ENCODE results near the gene PRR16.
"Not testable (repeated sequence)": the region's sequence is repeated elsewhere in the genome, so short reads cannot be mapped to it uniquely, and the experiment has no call there.

The PRR16 gene

DNA sequence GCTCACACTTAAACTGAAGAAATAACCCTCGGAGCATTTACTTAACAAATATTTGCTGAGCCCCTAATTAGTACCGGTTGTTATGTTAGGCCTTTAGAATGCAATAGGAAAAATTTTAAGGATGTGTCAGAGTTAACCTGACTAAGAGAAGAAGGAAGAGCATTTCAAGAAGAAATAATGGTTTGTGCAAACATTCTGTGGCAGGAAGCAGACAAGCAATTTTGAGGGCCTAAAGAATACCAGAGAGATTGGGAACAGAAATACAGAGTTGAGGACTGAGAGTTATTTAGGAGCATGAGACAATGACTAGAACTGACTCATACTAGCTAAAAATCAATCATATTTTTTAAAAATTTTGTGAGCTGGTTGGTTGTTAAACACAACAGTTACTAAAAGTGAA, 218.8 kb downstream of the PRR16 start:
- no peak for DNase-seq

DNA sequence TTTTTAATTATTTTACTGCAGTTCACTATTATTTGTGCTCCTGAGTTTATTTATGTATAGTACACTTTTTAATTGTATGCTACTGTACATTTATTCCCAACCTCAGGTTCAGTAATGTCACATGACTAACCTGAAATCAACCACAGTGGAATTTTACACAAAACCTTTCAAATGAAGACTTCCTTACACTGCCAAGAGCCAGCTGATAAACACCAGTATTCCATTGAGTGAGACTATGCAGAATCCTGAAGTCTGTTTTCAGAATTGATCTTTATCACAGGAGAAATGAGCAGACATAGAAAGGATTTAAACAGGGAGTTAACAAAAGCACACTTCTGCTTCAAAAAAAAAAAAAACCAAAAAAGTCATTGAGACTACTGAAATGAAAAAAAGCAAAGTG, 219.5 kb downstream of the PRR16 start:
- DNase-seq = no peak

DNA sequence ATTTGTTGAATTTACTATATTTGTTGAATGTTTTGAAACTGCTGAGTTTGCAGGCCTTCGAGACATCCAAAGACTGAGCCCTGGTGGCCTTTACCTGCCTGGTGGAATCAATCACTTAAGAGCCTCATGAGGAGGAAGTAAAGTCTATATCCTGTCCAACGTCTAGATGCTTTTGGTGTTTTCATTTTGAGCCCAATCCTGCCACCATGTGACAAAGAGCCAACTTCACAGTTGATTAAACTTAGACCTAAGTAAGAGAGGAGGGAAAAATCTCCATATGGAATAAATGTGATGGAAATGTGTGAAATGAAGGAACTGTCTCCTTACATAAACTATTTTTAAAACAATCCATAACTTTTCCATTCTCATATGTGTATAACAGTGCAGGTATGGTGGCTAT, 220.1 kb downstream of the PRR16 start:
- no peak for DNase-seq

DNA sequence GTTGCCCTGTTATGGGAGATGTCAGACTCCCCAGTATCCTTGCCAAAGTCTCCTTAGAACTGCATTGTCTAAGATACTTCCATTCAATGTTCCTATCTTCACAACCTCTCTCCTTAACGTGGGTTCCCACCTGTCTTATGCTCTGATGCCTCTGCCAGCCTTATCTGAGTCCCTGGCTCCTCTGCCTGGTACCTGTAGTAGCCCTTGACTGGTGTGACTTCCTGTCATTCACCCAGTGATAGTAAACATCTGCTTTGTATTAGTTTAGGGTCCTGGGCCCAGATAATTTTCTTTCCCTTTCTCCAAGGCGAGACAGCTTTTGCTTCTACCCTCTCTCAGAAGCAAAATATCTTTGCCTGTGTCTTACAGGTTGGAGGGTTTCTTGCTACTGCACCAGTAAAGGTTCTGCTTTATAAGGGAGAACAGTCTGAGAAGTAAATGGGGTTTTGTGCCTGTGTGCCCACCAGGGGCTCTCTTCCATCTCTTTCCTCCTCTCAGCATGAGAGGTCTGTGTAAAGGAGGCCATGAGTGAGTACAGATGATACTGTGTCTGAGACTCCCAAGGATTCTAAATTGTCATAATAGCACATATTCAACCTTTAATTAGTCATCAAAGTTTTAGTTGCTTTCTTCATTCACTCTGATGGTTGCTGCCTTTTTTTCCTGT, 220.8 kb downstream of the PRR16 start:
- DNase-seq = no peak

DNA sequence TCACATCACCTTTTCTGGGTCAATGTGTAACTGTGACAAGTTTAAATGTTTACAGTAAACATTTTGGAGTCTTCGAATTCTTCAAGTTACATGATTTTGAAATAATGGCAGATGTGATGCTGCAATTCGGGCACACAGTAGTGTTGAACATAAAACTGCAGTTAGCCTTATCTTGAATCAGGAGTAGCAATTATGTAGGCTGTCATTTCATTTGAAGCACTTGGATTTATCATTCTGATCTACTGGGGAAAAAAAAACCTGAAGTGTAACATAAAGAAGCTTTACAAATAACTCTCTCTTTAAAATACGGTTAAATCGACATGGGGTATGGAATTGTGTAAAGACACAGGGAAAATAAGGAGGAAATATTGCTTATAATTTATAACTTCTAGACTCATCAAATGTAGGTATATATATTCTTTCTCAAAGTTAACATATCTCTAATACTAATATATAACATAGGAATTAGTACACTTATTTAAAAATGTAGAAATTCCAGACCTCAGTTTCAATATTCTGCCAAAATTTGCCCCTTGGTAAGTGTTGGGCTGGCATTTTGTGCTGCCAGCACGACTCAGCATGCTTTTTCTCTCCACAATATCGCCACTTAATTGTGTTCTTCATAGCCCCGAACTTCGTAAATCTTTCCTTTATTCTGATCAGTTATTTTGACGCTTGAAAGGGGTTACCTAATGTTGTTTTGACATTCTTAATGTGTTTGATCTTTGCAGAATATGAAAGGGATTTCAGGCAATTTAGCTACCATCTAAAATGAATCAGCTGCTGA, 226.7 kb downstream of the PRR16 start:
- no peak for DNase-seq

DNA sequence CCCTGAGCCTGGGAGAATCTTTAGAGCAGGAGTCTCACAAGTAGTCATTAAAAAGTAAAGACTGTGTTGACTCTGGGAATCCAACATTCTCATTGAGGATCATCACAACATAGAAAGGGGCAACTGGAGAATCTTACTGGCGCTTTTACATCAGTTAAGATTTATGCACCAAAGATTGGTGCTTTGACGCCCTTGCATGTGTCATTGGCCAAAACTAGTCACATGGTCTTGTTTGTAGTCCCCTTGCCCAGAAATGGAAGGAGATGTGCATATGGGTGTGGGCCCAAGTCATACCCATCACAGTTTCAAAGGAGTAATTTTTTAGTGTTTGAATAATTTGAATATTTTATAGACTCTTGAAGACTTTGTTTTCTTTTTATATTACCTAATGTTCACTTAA, 228.2 kb downstream of the PRR16 start:
- DNase-seq = no peak

DNA sequence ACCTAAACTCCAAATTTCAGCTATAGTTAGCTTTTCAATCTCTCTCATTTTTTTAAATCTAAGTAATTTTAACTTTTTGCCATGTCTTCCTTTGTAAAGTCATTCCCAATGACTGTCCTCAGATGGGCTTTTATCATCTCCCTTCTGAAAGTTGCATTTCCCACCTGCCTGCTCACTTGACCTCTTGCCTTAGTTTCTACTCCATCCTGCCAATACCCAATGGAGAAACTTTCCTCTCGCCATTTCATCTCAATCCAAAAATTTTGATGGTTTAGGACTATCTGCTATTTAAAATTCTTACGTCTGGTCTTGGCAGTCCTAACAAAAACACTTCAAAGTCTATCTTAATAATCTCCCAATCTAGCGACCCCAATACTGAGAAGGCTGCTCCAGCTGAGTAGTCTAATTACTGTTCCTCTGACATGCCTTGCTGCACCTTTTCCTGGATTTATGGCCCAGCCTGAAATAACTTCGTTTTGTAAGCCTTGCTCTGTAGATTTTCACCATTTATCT, 231.3 kb downstream of the PRR16 start:
- no peak for DNase-seq

DNA sequence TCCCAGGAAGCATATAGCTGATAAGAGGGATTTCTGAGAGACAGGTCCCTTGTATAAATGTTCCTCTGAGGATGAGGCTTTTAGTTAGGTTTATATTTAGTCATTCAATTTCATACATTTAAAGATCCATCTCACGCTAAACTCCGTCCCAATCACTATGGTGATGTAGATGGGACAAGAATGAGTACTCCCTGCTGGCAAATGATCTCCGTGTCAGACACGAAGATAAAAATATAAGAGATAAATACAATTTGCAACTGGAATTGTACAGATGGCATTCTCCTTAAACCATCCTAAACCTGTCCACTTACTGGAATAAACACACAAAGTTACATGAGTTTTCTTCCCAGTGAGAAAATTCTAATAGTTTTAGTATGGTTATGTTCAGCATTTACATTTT, 233.0 kb downstream of the PRR16 start:
- no peak for DNase-seq

DNA sequence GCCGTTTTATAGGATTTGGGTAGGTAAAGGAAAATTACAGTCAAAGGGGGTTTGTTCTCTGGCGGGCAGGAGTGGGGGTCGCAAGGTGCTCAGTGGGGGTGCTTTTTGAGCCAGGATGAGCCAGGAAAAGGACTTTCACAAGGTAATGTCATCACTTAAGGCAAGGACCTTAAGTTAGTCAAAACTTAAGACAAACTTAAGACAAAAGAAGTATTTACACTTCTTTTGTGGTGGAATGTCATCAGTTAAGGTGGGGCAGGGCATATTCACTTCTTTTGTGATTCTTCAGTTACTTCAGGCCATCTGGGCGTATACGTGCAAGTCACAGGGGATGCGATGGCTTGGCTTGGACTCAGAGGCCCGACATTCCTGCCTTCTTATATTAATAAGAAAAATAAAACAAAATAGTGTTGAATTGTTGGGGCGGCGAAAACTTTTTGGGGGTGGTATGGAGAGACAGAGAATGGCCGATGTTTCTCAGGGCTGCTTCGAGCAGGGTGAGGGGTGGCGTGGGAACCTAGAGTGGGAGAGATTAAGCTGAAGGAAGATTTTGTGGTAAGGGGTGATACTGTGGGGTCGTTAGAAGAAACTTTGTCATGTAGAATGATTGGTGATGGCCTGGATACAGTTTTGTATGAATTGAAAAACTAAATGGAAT, 233.7 kb downstream of the PRR16 start:
- DNase-seq = not testable (repeated sequence)

DNA sequence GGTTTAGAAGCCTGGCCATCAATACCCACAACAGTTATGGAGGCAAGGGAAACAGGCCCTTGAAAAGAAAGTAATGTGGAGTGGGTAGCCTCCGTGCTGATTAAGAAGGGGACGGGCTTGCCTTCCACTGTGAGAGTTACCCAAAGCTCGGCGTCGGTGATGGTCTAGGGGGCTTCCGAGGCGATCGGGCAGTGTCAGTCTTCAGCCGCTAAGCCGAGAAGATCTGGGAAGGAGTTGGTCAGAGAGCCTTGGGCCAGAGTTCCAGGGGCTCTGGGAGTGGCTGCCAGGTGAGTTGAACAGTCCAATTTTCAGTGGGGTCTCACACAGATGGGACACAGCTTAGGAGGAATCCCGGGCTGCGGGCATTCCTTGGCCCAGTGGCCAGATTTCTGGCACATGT, 236.6 kb downstream of the PRR16 start:
- DNase-seq = not testable (repeated sequence)

DNA sequence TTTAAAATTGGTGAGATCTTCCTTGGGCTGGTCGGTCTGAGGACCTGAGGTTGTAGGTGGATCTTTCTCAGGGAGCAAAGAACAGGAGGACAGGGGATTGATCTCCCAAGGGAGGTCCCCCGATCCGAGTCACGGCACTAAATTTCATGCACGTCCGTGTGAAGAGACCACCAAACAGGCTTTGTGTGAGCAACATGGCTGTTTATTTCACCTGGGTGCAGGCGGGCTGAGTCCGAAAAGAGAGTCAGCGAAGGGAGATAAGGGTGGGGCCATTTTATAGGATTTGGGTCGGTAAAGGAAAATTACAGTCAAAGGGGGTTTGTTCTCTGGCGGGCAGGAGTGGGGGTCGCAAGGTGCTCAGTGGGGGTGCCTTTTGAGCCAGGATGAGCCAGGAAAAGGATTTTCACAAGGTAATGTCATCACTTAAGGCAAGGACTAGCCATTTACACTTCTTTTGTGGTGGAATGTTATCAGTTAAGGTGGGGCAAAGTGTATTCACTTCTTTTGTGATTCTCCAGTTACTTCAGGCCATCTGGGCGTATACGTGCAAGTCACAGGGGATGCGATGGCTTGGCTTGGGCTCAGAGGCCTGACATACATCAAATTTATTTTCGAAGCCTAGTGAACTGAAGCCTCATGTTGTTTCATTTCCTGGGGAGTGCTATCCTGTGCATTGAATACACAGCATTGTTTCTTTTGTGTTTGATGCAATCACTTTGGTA, 238.9 kb downstream of the PRR16 start:
- DNase-seq = not testable (repeated sequence)

DNA sequence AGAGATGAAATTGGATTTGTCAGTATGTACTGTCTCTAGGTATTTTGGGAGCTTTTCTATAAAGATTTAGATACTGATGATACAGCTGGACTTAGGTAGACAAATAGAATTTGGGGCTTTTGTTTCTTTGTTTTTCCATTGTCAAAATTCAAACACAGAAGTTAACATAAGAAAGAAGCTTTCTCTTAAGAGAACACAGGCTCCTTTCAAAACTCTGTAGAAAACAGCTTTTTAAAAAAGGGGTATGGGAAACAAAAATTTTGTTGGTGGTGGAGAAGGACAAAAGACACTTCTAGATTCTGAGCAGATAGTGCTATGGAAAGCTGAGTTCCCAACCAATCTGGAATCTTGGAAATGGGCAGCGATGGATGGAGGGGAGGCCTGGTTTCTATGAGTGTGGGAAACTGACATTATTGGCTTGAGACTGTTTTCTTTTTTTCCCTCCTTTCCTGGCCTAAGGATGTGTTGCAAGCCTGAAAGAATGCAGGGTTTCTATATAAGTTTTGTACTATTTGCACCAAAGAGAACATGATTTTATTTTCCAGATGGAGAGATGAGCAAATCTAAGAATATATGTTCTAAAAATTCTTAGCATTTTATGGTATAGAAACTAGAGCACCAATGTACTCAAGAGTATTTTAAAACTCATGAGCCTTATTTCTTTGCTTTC, 240.0 kb downstream of the PRR16 start:
- DNase-seq = no peak

DNA sequence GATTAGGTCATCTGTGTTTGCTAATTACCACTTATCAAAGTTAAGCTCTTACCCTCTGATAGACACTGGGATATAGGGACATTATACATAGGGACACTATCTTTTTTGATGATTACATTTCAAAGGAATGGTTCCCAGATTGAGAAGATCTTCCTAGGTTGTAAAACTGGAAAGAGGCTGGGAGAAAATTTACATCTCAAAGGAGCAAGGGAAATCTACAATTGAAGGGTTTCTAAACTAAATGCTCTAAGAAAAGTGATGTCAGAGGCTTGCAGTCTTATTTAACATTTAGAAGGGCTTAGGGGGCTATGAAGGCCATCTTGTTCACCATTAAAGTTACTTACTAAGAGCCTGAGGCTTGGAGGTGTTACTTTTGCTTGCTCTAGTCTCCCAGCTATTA, 242.8 kb downstream of the PRR16 start:
- no peak for DNase-seq

DNA sequence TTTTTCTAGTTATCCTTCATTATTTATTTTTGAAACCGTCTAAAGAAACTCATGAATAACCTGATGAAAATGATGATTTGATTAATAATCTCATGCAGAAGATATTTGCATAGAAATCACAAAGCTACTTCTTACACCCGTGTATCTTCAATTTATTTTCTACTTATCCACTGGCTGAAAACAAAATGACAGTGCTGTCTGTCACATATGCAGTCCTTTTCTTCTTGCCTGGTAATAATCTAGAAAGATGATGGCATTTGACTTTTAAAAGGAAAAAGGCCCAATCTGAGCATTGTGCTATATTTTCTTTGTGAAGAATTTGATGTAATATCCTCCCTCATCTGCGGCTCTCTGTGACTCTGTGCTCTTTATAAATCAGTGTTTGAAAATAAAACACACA, 253.3 kb downstream of the PRR16 start:
- DNase-seq = no peak

DNA sequence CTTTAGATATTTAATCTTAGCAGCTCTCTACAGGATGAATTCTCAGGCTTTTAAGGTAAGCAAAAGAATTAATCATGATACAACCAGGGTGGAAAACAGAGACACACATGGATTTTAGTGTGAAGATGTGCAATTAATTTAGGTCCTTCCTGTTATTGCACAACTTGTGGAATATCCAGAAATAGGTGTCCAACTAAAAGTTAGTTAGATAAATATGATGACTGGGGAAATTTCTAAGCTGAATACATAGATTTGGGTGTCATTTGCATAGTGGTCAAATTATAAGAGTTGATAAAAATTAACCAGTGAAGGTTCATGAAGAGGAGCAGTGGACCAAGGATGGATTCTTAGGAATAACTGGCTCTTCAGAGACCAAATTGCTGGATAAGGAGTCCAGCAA, 266.1 kb downstream of the PRR16 start:
- DNase-seq = no peak

DNA sequence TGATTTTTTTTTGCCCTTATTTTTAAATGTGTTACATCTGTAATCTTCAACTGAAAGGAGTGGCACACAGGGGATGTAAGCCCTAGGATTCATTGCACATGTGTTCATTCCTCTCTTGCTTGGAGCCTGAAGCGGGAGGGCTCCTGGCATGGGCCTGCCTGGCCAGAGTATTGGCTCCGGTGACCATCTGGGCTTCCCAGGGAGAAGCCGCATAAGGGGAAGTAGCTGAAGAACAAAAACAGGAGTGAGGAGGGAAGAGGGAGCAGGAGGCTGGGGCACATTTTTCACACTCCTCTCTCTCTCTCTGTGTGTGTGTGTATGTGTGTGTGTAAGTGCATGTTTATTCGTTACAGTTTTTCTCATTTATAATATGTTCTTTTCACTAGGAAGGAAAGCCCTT, 269.9 kb downstream of the PRR16 start:
- no peak for DNase-seq

DNA sequence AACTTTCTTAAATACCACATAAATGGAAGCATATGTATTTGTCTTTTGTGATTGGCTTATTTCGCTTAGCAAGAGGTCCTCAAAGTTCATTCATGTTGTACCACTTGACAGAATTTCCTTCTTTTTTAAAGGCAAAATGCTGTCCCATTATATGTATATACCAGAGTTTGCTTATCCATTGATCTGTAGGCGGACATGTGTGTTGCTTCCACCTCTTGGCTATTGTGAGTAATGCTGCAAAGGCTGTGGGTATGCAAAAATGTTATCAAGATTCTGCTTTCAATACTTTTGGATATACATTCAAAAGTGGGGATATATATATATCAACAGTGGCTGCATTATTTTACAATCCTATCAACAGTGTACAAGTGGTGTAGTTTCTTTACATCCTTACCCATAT, 271.0 kb downstream of the PRR16 start:
- DNase-seq = no peak

All from stimulated activated CD4-positive, alpha-beta T cell treated with anti-CD3 and anti-CD28 coated beads, Interleukin-12 subunit alpha, Interleukin-12 subunit beta, amount 100 ng/mL, for 4 hours (primary cell).